AG09309 (cell line): ENCODE measurements around the gene VPS4B.
"Not testable (repeated sequence)": the region's sequence is repeated elsewhere in the genome, so short reads cannot be mapped to it uniquely, and the experiment has no call there.

Experiments
- DNase-seq: peaks from one replicate; pipeline ENCODE4 v3.0.0-alpha.2; 2010; ENCODE audit warnings: low read depth
- H3K4me3 ChIP-seq: 2 replicates; pipeline ENCODE4 v1.5.1; 2011; ENCODE audit warnings: mild to moderate bottlenecking, low read depth, low read length, moderate library complexity; ENCODE audit not compliant: control insufficient read depth
- TF ChIP-seq, protein P1 (sequence below): IDR thresholded peaks from 2 replicates; pipeline ENCODE4 v1.5.1; 2011; ENCODE audit warnings: mild to moderate bottlenecking, low read depth, low read length, inconsistent platforms; ENCODE audit not compliant: insufficient read depth, control insufficient read depth; ENCODE audit errors: missing control alignments

VPS4B gene

DNA sequence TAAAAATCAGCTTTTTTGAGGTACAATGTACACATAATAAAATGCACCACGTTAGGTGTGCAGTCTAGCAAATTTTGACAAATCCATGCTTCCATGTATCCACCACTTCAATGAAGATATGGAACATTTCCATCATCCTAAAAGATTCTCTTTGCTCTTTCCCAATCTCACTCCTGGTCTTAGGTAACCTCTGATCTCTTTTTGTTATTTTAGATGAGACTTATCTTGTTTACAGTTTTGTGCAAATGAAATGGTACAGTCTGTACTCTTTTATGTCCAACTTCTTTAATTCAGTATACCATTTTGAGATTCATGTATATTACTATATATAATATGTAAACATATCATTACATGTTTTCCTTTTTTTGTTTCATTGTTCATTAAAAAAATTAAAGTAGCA lies 38.1 kb upstream of the VPS4B start:
- TF ChIP-seq, protein P1, sequence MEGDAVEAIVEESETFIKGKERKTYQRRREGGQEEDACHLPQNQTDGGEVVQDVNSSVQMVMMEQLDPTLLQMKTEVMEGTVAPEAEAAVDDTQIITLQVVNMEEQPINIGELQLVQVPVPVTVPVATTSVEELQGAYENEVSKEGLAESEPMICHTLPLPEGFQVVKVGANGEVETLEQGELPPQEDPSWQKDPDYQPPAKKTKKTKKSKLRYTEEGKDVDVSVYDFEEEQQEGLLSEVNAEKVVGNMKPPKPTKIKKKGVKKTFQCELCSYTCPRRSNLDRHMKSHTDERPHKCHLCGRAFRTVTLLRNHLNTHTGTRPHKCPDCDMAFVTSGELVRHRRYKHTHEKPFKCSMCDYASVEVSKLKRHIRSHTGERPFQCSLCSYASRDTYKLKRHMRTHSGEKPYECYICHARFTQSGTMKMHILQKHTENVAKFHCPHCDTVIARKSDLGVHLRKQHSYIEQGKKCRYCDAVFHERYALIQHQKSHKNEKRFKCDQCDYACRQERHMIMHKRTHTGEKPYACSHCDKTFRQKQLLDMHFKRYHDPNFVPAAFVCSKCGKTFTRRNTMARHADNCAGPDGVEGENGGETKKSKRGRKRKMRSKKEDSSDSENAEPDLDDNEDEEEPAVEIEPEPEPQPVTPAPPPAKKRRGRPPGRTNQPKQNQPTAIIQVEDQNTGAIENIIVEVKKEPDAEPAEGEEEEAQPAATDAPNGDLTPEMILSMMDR: no peak
- no peak overlapping the region for H3K4me3 ChIP-seq
- no peak for DNase-seq

DNA sequence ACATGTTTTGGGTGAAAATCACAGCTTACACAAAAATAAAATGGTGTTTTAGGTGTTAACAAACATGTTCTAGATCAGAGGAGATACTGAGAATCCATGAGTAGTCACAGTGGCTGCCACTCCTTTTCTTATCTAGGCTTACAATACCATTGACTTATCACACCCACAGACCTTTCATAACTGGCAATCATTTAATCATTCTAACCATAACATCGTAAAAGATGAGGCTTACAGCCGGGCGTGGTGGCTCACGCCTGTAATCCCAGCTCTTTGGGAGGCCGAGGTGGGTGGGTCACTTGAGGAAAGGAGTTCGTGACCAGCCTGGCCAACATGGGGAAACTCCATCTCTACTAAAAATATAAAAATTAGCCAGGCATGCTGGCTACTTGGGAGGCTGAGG lies 35.7 kb upstream of the VPS4B start:
- TF ChIP-seq, protein P1: no peak
- no peak for DNase-seq
- H3K4me3 ChIP-seq: no peak overlapping the region

DNA sequence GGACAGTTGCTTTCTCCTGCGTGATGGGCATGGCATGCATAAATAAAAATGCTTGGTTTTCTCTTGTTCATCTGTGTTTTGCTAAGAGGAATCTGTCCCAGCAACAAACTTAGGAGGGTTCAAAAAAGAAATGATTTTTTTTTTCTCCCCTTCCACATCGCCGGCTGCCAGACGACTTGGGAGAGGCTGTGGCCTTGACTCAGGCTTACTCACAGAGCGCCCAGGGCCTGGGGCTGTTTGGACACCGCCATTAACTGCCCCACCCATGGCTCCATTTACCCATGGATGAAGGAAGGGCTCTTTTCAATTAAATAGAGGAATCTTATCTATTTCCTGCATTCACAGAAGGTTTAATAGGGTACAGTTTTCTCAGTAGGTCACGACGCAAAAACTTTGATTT lies 32.2 kb upstream of the VPS4B start:
- TF ChIP-seq, protein P1: no peak
- DNase-seq: no peak

DNA sequence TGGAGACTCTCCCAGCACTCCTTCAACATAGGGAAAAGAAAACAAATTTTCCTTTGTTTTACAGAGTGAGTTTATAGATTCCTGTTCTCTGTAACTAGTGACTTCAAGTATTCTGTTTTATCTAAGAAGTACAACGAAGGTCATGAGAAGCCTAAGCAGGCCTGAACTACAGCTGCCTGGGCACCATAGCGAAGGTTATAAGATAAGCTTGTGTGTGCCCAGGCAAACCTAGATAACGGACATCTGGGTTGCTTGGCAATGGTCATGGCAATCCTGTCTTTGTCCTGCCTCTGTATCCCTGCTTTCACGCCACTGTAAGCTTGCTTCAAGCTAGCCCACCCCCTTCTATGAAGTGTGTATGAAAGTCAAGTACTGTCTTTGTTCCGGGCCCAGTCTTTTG lies 30.5 kb upstream of the VPS4B start:
- not testable (repeated sequence) for DNase-seq, H3K4me3 ChIP-seq

More for the DNA sequence above, 32.2 kb upstream of the VPS4B start:
- no peak overlapping the region for H3K4me3 ChIP-seq

DNA sequence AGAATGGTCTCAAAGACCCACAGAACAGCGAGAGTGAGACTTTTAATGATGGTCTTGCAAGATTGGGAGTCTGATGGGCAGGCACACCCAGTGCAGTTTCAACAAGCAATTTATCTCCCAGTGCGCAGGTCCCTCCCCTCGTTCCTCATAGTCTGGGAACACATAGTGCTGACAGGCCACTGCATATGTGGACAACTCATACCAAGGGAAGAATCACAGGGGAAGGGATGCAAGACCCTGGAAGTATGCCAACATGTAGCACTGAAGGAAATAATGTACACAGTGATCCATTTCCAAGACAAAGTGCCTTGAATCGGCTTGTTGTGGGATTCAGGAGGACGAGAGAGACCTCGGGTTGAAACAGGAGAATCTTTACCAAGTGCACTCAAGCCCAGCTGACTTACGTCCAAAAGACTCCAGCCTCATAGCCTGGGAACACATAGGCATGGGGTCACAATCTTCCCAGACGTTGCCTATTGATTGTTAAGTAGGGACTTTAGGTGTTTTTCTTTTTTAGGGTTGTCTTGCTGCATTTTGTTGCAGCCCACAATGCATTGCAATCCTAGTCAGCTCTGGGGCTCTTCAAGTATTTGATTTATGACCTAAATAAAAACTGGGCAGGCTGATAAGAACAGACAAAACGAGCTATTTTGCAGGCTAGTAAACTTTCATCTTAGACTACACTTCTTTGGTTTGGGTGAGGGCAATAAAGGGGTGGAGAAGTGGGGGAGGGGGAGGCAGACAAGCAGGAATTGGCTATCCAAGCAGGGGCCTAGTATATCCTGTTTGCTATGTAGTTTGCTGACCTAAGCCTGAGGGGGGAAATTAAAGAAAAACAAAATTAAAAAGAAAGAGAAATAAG lies 29.8 kb upstream of the VPS4B start:
- TF ChIP-seq, protein P1: no peak
- no peak for DNase-seq
- H3K4me3 ChIP-seq: no peak overlapping the region

DNA sequence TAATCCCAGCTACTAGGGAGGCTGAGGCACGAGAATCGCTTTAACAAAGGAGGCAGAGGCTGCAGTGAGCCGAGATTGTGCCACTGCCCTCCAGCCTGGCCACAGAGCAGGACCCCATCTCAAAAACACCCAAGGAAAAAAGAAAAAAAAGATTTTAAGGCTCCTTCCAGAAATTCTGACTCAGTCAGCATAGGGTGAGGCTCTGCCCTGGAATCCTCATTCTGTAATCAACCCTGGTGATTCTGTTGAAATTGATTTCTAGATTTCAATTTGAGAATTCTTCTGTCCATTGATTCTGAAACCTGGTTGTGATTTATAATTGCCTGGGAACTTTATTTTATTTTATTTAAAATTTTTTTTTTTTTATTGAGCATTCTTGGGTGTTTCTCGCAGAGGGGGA lies 27.1 kb upstream of the VPS4B start:
- TF ChIP-seq, protein P1: no peak
- DNase-seq: no peak
- H3K4me3 ChIP-seq: no peak overlapping the region

DNA sequence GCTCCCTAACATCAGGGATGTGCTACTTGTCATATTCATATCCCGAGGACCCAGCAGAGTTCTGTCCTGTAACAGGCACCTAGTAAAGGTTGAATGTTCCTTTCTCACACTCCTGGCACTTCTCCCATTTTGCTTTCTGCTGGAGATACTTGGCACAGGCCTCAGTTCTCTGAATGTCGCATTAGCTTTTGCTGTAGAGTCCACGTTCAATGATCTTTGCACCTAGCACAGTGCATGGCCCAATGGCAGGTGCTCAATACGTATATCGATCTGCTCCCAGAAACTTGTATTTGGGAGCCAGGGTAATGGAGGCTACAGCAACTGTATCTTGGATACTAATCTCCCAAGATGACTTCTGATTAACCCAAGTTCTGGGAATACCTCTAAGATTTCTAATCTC lies 24.8 kb upstream of the VPS4B start:
- no peak for DNase-seq
- TF ChIP-seq, protein P1: no peak

More for the DNA sequence above, 24.8 kb upstream of the VPS4B start:
- H3K4me3 ChIP-seq: no peak overlapping the region
